ENCODE data around the gene TRIM33. TPM values are rescaled to one million over a fixed set of nuclear protein-coding genes. Genes with fewer than 3 reads are reported as not detected.
A peak's percentile ranks its signal among the peaks of the same experiment; 100 is the strongest.
"Not testable (repeated sequence)": the region's sequence is repeated elsewhere in the genome, so short reads cannot be mapped to it uniquely, and the experiment has no call there.

The TRIM33 gene
- total RNA-seq, 2 donors from 2014 or later: 27.5 to 32.3 TPM

GRCh38 chr1:114431026-114431425, 80.0 kb downstream of the TRIM33 start:
- 46 to 50% methylated on average over 1 of the region's 1 CpG for WGBS, 2 donors
- Histone ChIP-seq H3K4me1 (peaks cover 9% of the 10 kb centered on the region), H3K36me3 (replicated peaks in 1 of 2; ENCODE audit: insufficient read depth in 1 of 2, low read depth in 2 of 2) (peaks cover 0 to 7% of the 10 kb centered on the region in 2 donors), H3K27me3 (no peaks in the 10 kb centered on the region), H3K9me3 (no peaks in the 10 kb centered on the region), H3K27ac (no peak overlapping the region), H3K4me3 (no peak overlapping the region)
- intact Hi-C loops (cut with DNase I): no loop called here
- TF ChIP-seq POLR2A (IDR thresholded peaks at IDR 0.05): no peak
- TF ChIP-seq CTCF (IDR thresholded peaks at IDR 0.05): no peak
- ATAC-seq (no peak), DNase-seq (no peak)

- Histone ChIP-seq H3K4me1 (no peaks in the 10 kb centered on the region), H3K36me3 (replicated peaks in 1 of 2; ENCODE audit: insufficient read depth in 1 of 2, low read depth in 2 of 2) (peaks cover 0 to 16% of the 10 kb centered on the region in 2 donors), H3K27me3 (no peaks in the 10 kb centered on the region), H3K9me3 (no peaks in the 10 kb centered on the region), H3K27ac (no peak overlapping the region), H3K4me3 (no peak overlapping the region)
- intact Hi-C loops (cut with DNase I): no loop called here
- DNase-seq (no peak), ATAC-seq (no peak)
- no peak for TF ChIP-seq POLR2A (IDR thresholded peaks at IDR 0.05)
- peak in 5 of 7 experiments; percentile 10 to 37 (median 35) for TF ChIP-seq CTCF (IDR thresholded peaks at IDR 0.05)
- 36 to 43% methylated on average over 1 of the region's 1 CpG for WGBS, 2 donors
Measured at GRCh38 chr1:114428083-114428754, 82.8 kb downstream of the TRIM33 start.

- Histone ChIP-seq H3K9me3 (no peaks in the 10 kb centered on the region), H3K27me3 (no peaks in the 10 kb centered on the region), H3K4me1 (no peaks in the 10 kb centered on the region), H3K27ac (no peak overlapping the region), H3K36me3 (replicated peaks in 1 of 2; ENCODE audit: insufficient read depth in 1 of 2, low read depth in 2 of 2) (peaks cover 0 to 16% of the 10 kb centered on the region in 2 donors), H3K4me3 (no peak overlapping the region)
- ATAC-seq (no peak), DNase-seq (no peak)
- intact Hi-C loops (cut with DNase I): no loop called here
- TF ChIP-seq POLR2A (IDR thresholded peaks at IDR 0.05): no peak
- TF ChIP-seq CTCF (IDR thresholded peaks at IDR 0.05): no peak
- WGBS, 2 donors: 84 to 91% methylated on average over 3 of the region's 3 CpGs
Measured at GRCh38 chr1:114427612-114428011, 83.4 kb downstream of the TRIM33 start.

GRCh38 chr1:114423455-114423854, 87.5 kb downstream of the TRIM33 start:
- ATAC-seq (no peak), DNase-seq (no peak)
- no peak overlapping the region for H3K4me3 ChIP-seq
- H3K36me3 ChIP-seq (replicated peaks in 1 of 2; ENCODE audit: insufficient read depth in 1 of 2, low read depth in 2 of 2): peaks cover 0 to 23% of the 10 kb centered on the region in 2 donors
- intact Hi-C loops (cut with DNase I): no loop called here
- no peak overlapping the region for H3K27ac ChIP-seq
- no peaks in the 10 kb centered on the region for H3K27me3 ChIP-seq
- TF ChIP-seq POLR2A (IDR thresholded peaks at IDR 0.05) (no peak), CTCF (IDR thresholded peaks at IDR 0.05) (no peak)
- H3K9me3 ChIP-seq: no peaks in the 10 kb centered on the region
- 92 to 96% methylated on average over 7 of the region's 7 CpGs for WGBS, 2 donors
- H3K4me1 ChIP-seq: no peaks in the 10 kb centered on the region

GRCh38 chr1:114418948-114419347, 92.1 kb downstream of the TRIM33 start:
- H3K4me1 ChIP-seq; DNase-seq; ATAC-seq; H3K4me3 ChIP-seq; H3K27me3 ChIP-seq; H3K27ac ChIP-seq; intact Hi-C loops (cut with DNase I); H3K9me3 ChIP-seq: not testable (repeated sequence)
- 96 to 100% methylated on average over 7 of the region's 7 CpGs for WGBS, 2 donors
- H3K36me3 ChIP-seq (replicated peaks in 1 of 2; ENCODE audit: insufficient read depth in 1 of 2, low read depth in 2 of 2): peaks cover 0 to 11% of the 10 kb centered on the region in 2 donors

Data from body of pancreas (tissue), 4 donors.